HepG2 (cell line): Measurements from ENCODE around the gene NUP35. TPM values are rescaled to one million over a fixed set of nuclear protein-coding genes. Genes with fewer than 3 reads are reported as not detected.

Experiments
- ISX ChIP-seq: sonication (generic); formaldehyde crosslinking; conservative IDR thresholded peaks from 2 replicates; pipeline ENCODE4 v1.5.0; 2020; ENCODE audit warnings: missing genetic modification reagents
- MBD4 ChIP-seq: IDR thresholded peaks from 2 replicates; pipeline ENCODE4 v1.6.1; 2012; ENCODE audit warnings: low read length, inconsistent platforms, borderline replicate concordance
- NFE2 ChIP-seq: sonication (generic); formaldehyde crosslinking; IDR thresholded peaks from 2 replicates; pipeline ENCODE4 v1.4.0; 2020; ENCODE audit warnings: missing genetic modification reagents
- NFE2L2 ChIP-seq: fragments of 150-350 bp; IDR thresholded peaks from 2 replicates; pipeline ENCODE4 v1.6.1; 2014; ENCODE audit warnings: low read length
- SIX1 ChIP-seq: sonication (generic); formaldehyde crosslinking; IDR thresholded peaks from 2 replicates; pipeline ENCODE4 v1.4.0; 2020; ENCODE audit warnings: missing genetic modification reagents, borderline replicate concordance
- THAP9 ChIP-seq: sonication (generic); formaldehyde crosslinking; IDR thresholded peaks from 2 replicates; pipeline ENCODE4; 2020; ENCODE audit warnings: missing genetic modification reagents, mild to moderate bottlenecking, borderline replicate concordance
- ZBTB20 ChIP-seq: sonication (generic); formaldehyde crosslinking; IDR thresholded peaks from 2 replicates; pipeline ENCODE4 v1.8.1; 2023; ENCODE audit warnings: missing genetic modification reagents, low read depth, mild to moderate bottlenecking, borderline replicate concordance
- ZBTB39 ChIP-seq: sonication (generic); formaldehyde crosslinking; IDR thresholded peaks from 2 replicates; pipeline ENCODE4 v1.5.0; 2020; ENCODE audit warnings: missing genetic modification reagents
- ZFP37 ChIP-seq: sonication (generic); formaldehyde crosslinking; IDR thresholded peaks from 2 replicates; pipeline ENCODE4 v1.4.0; 2020; ENCODE audit warnings: missing genetic modification reagents, borderline replicate concordance
- ZFP90 ChIP-seq: sonication (generic); formaldehyde crosslinking; IDR thresholded peaks from 2 replicates; pipeline ENCODE4 v1.8.0; 2022; ENCODE audit warnings: missing genetic modification reagents, mild to moderate bottlenecking, inconsistent platforms, borderline replicate concordance
- ZMYM4 ChIP-seq: sonication (generic); formaldehyde crosslinking; IDR thresholded peaks from 2 replicates; pipeline ENCODE4 v1.8.1; 2023; ENCODE audit warnings: mild to moderate bottlenecking, missing genetic modification reagents
- ZNF800 ChIP-seq: sonication (generic); formaldehyde crosslinking; IDR thresholded peaks from 2 replicates; pipeline ENCODE4 v1.4.0; 2020; ENCODE audit warnings: missing genetic modification reagents
- polyA plus RNA-seq, 8 experiments: library from polyadenylated mRNA; depleted of rRNA in 3 of 8; stranded (reverse) in 7 of 8; unstranded in 1 of 8; fragments of >200 nt; fragmentation: Illumina TruSeq in 4 of 8; extraction: Trizol in 4 of 8; gene quantifications; 2 replicates each; pipeline versions ENCODE4 v1.2.1 to v1.2.3, GENCODE V29; 2011 to 2016; ENCODE audit warnings: low read depth in 4 of 8, missing spikeins in 1 of 8, mixed read lengths in 1 of 8; ENCODE audit not compliant: insufficient read depth in 1 of 8
- total RNA-seq, 5 experiments: library from RNA; depleted of rRNA; stranded (reverse); fragments of >200 nt; fragmentation: Illumina TruSeq; extraction: Trizol; gene quantifications; 2 replicates each; pipeline ENCODE4 v1.2.3, GENCODE V29; 2016; ENCODE audit warnings: low read depth in 1 of 5
- TF ChIP-seq, protein P1 (sequence below): IDR thresholded peaks from 2 replicates; pipeline ENCODE4 v1.6.1; 2016; ENCODE audit warnings: low read depth
- TF ChIP-seq, protein P2 (sequence below): IDR thresholded peaks from 2 replicates; pipeline ENCODE4 v1.6.1; 2016; ENCODE audit warnings: low read depth, control low read depth

The NUP35 gene
- total and polyA plus RNA-seq, 2 of the 13 experiments (the other 11 are each of a cell fraction or from before 2014, with no cell fraction given) = 16.9 to 53.6 TPM

- TF ChIP-seq THAP9 (CRISPR knock-in tag) (peak; percentile 64; the same call in 1 of the 2 replicates), MBD4 (peak; percentile 91; the same call in 1 of the 2 replicates), NFE2 (CRISPR knock-in tag) (no peak), ZFP90 (CRISPR knock-in tag) (peak; percentile 73), ISX (CRISPR knock-in tag) (peak; percentile 42; the same call in 1 of the 2 replicates), ZFP37 (CRISPR knock-in tag) (0 out of 2 replicates have a peak, but pooled peaks have one; percentile 35), ZNF800 (CRISPR knock-in tag) (peak; percentile 62; the same call in 1 of the 2 replicates), ZBTB39 (CRISPR knock-in tag) (no peak), SIX1 (0 out of 2 replicates have a peak, but pooled peaks have one; percentile 29), ZBTB20 (CRISPR knock-in tag) (peak; percentile 48; the same call in 1 of the 2 replicates), NFE2L2 (peak; percentile 14; the same call in 1 of the 2 replicates), ZMYM4 (peak; percentile 90)
- TF ChIP-seq, protein P1, sequence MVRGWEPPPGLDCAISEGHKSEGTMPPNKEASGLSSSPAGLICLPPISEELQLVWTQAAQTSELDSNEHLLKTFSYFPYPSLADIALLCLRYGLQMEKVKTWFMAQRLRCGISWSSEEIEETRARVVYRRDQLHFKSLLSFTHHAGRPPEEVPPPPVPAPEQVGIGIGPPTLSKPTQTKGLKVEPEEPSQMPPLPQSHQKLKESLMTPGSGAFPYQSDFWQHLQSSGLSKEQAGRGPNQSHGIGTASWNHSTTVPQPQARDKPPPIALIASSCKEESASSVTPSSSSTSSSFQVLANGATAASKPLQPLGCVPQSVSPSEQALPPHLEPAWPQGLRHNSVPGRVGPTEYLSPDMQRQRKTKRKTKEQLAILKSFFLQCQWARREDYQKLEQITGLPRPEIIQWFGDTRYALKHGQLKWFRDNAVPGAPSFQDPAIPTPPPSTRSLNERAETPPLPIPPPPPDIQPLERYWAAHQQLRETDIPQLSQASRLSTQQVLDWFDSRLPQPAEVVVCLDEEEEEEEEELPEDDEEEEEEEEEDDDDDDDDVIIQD (CRISPR knock-in tag) = peak; percentile 42; the same call in 1 of the 2 replicates
- TF ChIP-seq, protein P2, sequence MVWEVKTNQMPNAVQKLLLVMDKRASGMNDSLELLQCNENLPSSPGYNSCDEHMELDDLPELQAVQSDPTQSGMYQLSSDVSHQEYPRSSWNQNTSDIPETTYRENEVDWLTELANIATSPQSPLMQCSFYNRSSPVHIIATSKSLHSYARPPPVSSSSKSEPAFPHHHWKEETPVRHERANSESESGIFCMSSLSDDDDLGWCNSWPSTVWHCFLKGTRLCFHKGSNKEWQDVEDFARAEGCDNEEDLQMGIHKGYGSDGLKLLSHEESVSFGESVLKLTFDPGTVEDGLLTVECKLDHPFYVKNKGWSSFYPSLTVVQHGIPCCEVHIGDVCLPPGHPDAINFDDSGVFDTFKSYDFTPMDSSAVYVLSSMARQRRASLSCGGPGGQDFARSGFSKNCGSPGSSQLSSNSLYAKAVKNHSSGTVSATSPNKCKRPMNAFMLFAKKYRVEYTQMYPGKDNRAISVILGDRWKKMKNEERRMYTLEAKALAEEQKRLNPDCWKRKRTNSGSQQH = peak; percentile 73
Measured at GRCh38 chr2:183078464-183079138, 45.6 kb upstream of the NUP35 start, which contains the start of gene DUSP19 (continued).
